Subcutaneous abdominal adipose tissue (tissue), 5 donors: ENCODE measurements around the gene ANKH.

Experiments used
- H3K27ac ChIP-seq: one replicate; pipeline ENCODE4 v1.7.0; 2013; ENCODE audit warnings: low read depth, mild to moderate bottlenecking, inconsistent platforms, low read length, moderate library complexity
- H3K27me3 ChIP-seq, 5 donors: one replicate each; pipeline ENCODE4 v1.7.0; 2013; ENCODE audit warnings: low read length in 5 of 5, inconsistent platforms in 1 of 5; ENCODE audit not compliant: control insufficient read depth in 5 of 5, insufficient read depth in 4 of 5
- H3K36me3 ChIP-seq, 5 donors: one replicate each; pipeline ENCODE4 v1.7.0; 2013; ENCODE audit warnings: low read length in 5 of 5; ENCODE audit not compliant: control insufficient read depth in 5 of 5, insufficient read depth in 5 of 5
- H3K4me1 ChIP-seq, 5 donors: one replicate each; pipeline ENCODE4 v1.7.0; 2013; ENCODE audit warnings: low read length in 5 of 5, mild to moderate bottlenecking in 3 of 5, moderate library complexity in 1 of 5; ENCODE audit not compliant: control insufficient read depth in 5 of 5, insufficient read depth in 5 of 5
- H3K4me3 ChIP-seq, 5 donors: one replicate each; pipeline ENCODE4 v1.7.0; 2013; ENCODE audit warnings: low read length in 5 of 5, low read depth in 1 of 5
- H3K9ac ChIP-seq, 5 donors: one replicate each; pipeline ENCODE4 v1.7.0; 2013; ENCODE audit warnings: low read length in 5 of 5, mild to moderate bottlenecking in 4 of 5, moderate library complexity in 3 of 5
- H3K9me3 ChIP-seq, 5 donors: one replicate each; pipeline ENCODE4 v1.7.0; 2013; ENCODE audit warnings: low read length in 5 of 5; ENCODE audit not compliant: control insufficient read depth in 5 of 5
- donor health status: healthy.
- donor health status: healthy.
- donor health status: healthy.
- donor health status: healthy.
- donor health status: healthy.

ANKH gene

DNA sequence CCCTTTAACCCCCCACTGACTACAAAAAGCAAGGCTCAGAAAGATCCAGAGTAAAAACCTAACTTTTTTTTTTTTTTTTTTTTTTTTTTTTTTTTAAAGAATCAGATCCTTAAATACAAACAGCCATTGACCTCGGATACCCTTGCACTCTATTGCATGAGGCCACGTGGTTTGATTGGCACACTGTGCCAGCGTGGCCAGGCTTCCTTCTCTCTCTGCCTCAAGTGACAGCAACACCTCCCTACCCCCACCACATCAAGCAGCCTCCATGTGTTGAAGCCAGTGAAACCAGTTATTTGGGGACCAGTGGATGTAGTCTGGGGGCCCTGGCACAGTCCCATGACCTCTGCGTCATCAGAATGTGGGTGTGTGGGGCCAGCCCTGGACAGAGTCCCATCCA, 135.6 kb downstream of the ANKH start:
- Histone ChIP-seq H3K27me3 (no peaks in the 10 kb centered on the region), H3K4me1 (peaks cover 3 to 22% (median 11%) of the 10 kb centered on the region in 5 donors), H3K9ac (no peak overlapping the region), H3K9me3 (no peaks in the 10 kb centered on the region), H3K36me3 (peaks cover 1 to 58% (median 28%) of the 10 kb centered on the region in 5 donors), H3K27ac (no peak overlapping the region), H3K4me3 (no peak overlapping the region)

DNA sequence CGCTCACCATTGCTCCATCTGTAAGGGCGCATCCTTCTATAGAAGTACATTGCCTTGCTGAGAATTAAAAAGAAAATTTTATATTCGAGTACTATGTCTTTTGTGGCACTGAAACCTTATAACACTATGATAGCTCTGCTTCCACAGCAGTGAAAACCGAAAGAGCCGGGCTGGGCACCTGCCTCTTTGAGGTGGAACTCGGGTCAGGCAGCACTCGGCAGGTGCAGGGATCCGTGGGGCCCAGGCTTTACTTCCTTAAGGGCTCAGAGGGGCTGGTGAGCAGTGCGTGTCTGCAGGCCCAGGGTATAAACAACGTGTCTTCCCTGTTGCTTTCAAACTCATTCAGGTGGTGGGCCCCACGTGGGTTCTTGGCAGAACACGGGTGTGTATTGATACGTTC, 137.2 kb downstream of the ANKH start:
- Histone ChIP-seq H3K27ac (no peak overlapping the region), H3K4me1 (peaks cover 0 to 14% (median 11%) of the 10 kb centered on the region in 5 donors), H3K9me3 (no peaks in the 10 kb centered on the region), H3K27me3 (no peaks in the 10 kb centered on the region), H3K36me3 (peaks cover 0 to 61% (median 29%) of the 10 kb centered on the region in 5 donors), H3K9ac (no peak overlapping the region), H3K4me3 (no peak overlapping the region)

DNA sequence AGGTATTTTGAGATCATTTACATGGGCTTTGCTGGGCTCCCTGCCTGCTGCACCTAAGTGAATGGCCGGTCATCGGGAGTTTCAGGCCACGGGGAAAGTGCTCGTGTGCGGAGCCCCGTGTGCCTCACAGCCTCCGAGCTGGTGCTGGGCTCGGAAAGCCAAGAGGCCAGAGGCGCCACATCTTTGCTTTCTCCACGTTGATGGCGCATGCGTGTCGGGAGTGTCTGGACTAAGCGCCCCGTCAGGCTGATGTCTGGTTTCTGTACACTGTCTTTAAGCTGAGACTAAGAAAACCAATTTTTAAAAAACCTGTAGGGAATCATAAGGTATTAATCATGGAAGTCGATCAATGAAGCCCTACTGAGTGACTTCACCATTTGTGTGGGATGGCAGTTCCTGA, 137.9 kb downstream of the ANKH start:
- no peak overlapping the region for H3K9ac ChIP-seq
- H3K27ac ChIP-seq, result no peak overlapping the region

DNA sequence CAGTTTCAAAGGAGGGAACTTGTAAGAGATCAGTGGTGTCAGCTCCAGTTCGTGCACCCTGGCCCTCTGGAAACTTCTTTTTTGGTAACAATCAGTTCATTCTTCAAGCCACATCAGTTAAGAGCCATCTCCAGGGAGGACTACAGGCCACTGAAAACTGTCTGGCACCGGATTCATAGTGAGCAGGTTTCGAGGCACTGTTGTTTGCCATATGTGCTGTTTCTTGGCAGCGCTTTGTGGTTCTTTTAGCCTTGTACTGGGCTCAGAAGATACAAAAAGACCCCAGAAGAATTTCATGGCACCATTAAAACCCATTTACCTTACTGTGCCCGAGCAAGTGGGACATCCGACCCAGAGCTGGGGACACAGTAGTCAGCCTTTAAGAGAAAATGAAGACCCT, 138.6 kb downstream of the ANKH start:
- Histone ChIP-seq H3K27ac (no peak overlapping the region), H3K27me3 (no peaks in the 10 kb centered on the region), H3K9ac (no peak overlapping the region), H3K36me3 (peaks cover 0 to 61% (median 26%) of the 10 kb centered on the region in 5 donors), H3K4me1 (peaks cover 0 to 15% (median 11%) of the 10 kb centered on the region in 5 donors), H3K4me3 (no peak overlapping the region), H3K9me3 (no peaks in the 10 kb centered on the region)

More for the DNA sequence above, 137.9 kb downstream of the ANKH start:
- Histone ChIP-seq H3K4me3 (no peak overlapping the region), H3K9me3 (no peaks in the 10 kb centered on the region), H3K36me3 (peaks cover 0 to 62% (median 27%) of the 10 kb centered on the region in 5 donors), H3K27me3 (no peaks in the 10 kb centered on the region), H3K4me1 (peaks cover 0 to 13% (median 11%) of the 10 kb centered on the region in 5 donors)

DNA sequence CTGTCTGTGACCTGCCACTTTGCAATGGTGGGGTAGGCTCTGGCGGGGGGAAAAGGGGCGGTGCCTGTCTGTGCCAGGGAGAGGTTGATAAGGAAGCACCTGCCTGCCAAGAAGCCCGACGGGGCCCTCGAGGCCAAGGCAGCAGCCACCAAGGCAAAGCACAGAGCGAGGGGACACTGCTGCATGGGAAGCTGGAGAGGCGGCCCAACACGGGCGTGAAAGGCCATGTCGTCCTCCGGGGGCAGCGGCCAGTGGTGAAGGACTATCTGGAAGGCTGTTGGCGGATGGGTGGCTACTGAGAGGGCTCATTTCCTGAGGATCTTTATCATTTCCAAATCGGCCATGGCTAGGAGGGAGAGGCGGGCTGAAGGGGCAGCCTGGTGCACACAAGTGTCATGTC, 140.7 kb downstream of the ANKH start:
- Histone ChIP-seq H3K36me3 (peaks cover 0 to 48% (median 29%) of the 10 kb centered on the region in 5 donors), H3K9ac (no peak overlapping the region), H3K4me3 (no peak overlapping the region), H3K4me1 (peaks cover 0 to 15% (median 12%) of the 10 kb centered on the region in 5 donors), H3K27me3 (no peaks in the 10 kb centered on the region), H3K27ac (no peak overlapping the region), H3K9me3 (no peaks in the 10 kb centered on the region)

DNA sequence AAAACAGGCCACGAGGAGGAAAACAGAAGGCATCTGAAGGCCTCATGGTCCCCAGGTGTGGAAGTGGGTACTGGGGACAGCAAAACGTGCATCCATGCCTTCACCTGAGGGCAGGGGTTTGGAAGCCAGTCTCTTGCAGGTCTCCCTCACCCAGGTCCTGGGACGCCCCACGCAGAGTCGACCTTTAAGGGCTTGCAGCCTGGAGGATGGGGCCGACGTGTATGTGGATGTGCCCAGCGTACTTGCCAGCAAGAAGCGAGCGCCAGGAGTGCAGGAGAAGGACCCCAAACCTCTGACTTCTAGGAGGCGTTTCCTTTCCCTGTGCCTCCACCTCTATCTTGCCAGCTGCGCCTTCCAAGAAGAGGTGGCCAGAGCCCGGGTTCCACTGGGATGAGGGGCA, 141.1 kb downstream of the ANKH start:
- Histone ChIP-seq H3K9me3 (no peaks in the 10 kb centered on the region), H3K4me3 (no peak overlapping the region), H3K4me1 (peaks cover 0 to 15% (median 7%) of the 10 kb centered on the region in 5 donors), H3K9ac (no peak overlapping the region), H3K36me3 (peaks cover 0 to 48% (median 29%) of the 10 kb centered on the region in 5 donors), H3K27ac (no peak overlapping the region), H3K27me3 (no peaks in the 10 kb centered on the region)

DNA sequence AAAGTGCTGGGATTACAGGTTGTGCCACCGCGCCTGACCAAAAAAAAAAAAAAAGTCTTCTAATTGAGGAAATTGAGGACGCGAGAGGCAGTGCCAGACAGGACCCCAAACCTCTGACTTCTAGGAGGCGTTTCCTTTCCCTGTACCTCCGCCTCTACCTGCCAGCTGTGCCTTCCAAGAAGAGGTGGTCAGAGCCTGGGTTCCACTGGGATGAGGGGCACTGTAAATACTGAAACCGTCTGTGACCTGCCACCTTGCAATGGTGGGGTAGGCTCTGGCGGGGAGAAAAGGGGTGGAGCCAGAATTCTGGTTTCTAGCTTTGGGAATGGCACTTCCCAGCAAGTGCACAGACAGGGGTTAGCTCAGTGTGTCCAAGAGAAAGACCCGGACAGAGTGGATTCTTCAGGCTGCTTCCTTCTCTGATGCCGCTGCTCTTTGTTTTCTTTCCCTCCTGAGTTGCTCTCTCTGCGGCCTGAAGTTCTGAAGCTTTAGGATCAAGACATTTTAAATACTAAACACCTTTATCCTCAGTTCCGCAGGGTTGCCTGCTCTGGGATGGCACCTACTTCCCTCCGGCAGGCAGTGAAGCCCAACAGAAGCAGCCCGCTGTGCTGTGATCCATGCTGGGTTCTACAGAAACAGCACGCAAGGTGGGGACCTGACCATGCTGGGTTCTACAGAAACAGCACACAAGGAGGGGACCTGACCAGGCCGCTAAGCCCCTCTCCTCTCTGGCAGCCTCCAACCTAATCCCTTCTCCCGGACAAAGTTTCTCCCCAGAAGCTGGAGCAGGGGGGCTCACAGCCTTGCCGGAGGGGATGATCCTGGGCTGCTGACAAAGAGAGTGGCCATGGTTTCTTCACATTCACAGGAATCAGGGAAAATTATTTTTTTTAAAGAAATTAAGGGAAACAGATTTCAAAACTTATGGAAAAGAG, 141.9 kb downstream of the ANKH start:
- Histone ChIP-seq H3K36me3 (peaks cover 0 to 52% (median 36%) of the 10 kb centered on the region in 5 donors), H3K4me3 (no peak overlapping the region), H3K9me3 (no peaks in the 10 kb centered on the region), H3K27me3 (no peaks in the 10 kb centered on the region), H3K4me1 (peaks cover 0 to 15% (median 10%) of the 10 kb centered on the region in 5 donors), H3K9ac (no peak overlapping the region), H3K27ac (no peak overlapping the region)

DNA sequence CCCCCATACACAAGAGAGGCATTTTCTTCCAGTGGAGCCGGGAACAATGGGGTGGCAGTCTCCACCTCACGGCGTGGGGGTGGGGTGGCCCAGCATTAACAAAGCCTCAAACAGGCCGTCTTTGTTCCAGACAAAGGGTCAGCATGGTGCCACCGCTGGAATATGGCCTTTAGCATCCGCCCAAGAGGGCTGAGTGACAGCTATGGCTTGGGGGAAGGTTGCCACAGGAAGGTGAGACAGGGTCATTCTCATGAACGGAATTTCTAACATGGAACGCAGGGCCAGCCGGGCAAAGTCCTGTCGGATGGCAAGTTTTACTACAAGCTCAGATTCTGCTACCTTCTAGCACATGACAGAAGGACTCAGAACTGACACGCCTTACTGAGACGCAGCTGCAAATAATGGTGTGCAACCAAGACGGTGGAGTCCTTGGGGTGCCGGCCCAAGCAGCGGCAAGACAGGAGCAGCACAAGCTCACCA, 143.1 kb downstream of the ANKH start:
- Histone ChIP-seq H3K36me3 (peaks cover 0 to 43% (median 34%) of the 10 kb centered on the region in 5 donors), H3K9me3 (no peaks in the 10 kb centered on the region), H3K9ac (no peak overlapping the region), H3K27ac (no peak overlapping the region), H3K4me3 (no peak overlapping the region), H3K4me1 (peaks cover 0 to 15% (median 10%) of the 10 kb centered on the region in 5 donors), H3K27me3 (no peaks in the 10 kb centered on the region)

DNA sequence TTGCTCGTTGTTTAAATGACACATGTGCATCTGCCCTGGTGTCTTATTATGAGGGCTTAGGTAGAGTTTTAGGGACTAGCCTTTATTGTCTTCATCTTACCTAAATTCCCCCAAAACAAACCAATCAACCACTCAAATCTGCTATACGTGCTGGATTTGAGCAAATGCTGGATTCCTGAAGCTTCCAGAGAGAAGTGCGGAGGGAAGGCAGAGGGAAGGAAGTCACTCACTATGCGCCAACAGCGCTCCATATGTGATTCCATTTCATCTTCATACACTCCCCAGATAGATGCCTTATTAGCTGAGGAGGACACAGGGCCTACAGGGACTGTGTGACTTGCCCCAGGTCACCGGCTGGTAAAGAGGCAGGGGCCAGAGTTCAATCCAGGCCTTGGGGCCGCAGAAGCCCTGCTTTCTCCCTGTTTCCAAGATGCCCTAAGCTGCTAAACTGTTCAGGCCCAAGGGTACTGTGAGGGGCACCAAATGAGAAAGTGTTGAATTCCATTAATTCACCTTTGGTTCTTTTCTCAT, 143.6 kb downstream of the ANKH start:
- H3K36me3 ChIP-seq, result peaks cover 0 to 38% (median 31%) of the 10 kb centered on the region in 5 donors
- no peaks in the 10 kb centered on the region for H3K9me3 ChIP-seq
- peaks cover 0 to 15% (median 10%) of the 10 kb centered on the region in 5 donors for H3K4me1 ChIP-seq
- H3K9ac ChIP-seq, result no peak overlapping the region
- H3K27ac ChIP-seq, result no peak overlapping the region
- H3K27me3 ChIP-seq, result no peaks in the 10 kb centered on the region
- no peak overlapping the region for H3K4me3 ChIP-seq

DNA sequence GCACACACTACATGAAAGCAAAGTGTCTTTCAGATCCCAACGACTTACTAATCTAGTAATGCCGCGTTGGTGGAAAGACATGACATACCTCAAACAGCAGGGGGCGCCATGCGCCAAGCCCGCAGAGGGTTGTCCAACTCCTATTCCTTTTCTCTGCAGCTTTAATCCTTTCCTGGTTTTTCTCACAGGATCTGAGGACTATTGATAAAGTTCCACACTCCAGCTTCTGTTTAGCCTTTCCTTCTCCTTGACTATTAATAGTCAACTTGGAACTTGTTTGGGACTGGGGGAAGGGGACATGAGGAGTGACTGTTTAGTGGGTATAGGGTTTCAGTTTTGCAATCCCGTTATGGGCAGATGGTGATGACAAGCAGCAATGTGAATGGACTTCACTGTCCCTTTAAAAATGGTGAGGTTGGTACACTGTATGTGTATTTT, 144.1 kb downstream of the ANKH start:
- peaks cover 0 to 33% (median 25%) of the 10 kb centered on the region in 5 donors for H3K36me3 ChIP-seq
- H3K27me3 ChIP-seq, result no peaks in the 10 kb centered on the region
- no peak overlapping the region for H3K4me3 ChIP-seq
- H3K27ac ChIP-seq, result no peak overlapping the region
- H3K9ac ChIP-seq, result no peak overlapping the region
- peaks cover 0 to 20% (median 10%) of the 10 kb centered on the region in 5 donors for H3K4me1 ChIP-seq
- H3K9me3 ChIP-seq, result no peaks in the 10 kb centered on the region
